Breast epithelium (tissue), 4 donors: ENCODE measurements around the gene ISOC1. TPM values are rescaled to one million over a fixed set of nuclear protein-coding genes. Genes with fewer than 3 reads are reported as not detected.

Experiments used
- DNase-seq, 2 donors: peaks; one replicate each; pipeline ENCODE4 v3.0.0-alpha.2; 2019; ENCODE audit warnings: low spot score in 2 of 2
- H3K27ac ChIP-seq, 2 donors: fragments of 200-600 bp; sonication (generic) in 1 of 2; one replicate each; pipeline ENCODE4 v1.5.1; 2016 to 2019; ENCODE audit warnings: mild to moderate bottlenecking in 1 of 2
- H3K27me3 ChIP-seq, 2 donors: fragments of 200-600 bp; sonication (generic) in 1 of 2; one replicate each; pipeline versions ENCODE4 v1.5.1 to v1.6.0; 2017 to 2019; ENCODE audit warnings: control low read depth in 1 of 2, mild to moderate bottlenecking in 1 of 2
- H3K36me3 ChIP-seq: fragments of 200-600 bp; one replicate; pipeline ENCODE4 v1.5.1; 2019
- H3K4me1 ChIP-seq, 2 donors: fragments of 200-600 bp; sonication (generic); one replicate each; pipeline ENCODE4 v1.5.1; 2016 to 2019; ENCODE audit warnings: control low read depth in 1 of 2
- H3K4me3 ChIP-seq, 3 donors: fragments of 200-600 bp; sonication (generic); 1 replicate in 2 of 3; 2 replicates in 1 of 3; pipeline ENCODE4 v1.5.1; 2016 to 2019; ENCODE audit warnings: mild to moderate bottlenecking in 3 of 3, moderate library complexity in 2 of 3
- H3K9me3 ChIP-seq, 2 donors: fragments of 200-600 bp; sonication (generic) in 1 of 2; one replicate each; pipeline ENCODE4 v1.5.1; 2016 to 2019; ENCODE audit warnings: control low read depth in 1 of 2
- CTCF ChIP-seq, 3 donors: fragments of 450-650 bp; IDR thresholded peaks; one replicate each; pipeline ENCODE4 v1.5.1; 2016 to 2017; ENCODE audit warnings: antibody characterized with exemption in 3 of 3, mild to moderate bottlenecking in 3 of 3, moderate library complexity in 3 of 3
- POLR2A ChIP-seq: fragments of 450-650 bp; IDR thresholded peaks from one replicate; pipeline ENCODE4 v1.6.1; 2016; ENCODE audit warnings: antibody characterized with exemption, mild to moderate bottlenecking, moderate library complexity
- POLR2AphosphoS5 ChIP-seq, 3 donors: sonication (generic); formaldehyde crosslinking; IDR thresholded peaks; one replicate each; pipeline ENCODE4 v1.6.1; 2017; ENCODE audit warnings: antibody characterized with exemption in 3 of 3
- intact Hi-C: fragments of 100-400 bp; cut with DNase I; formaldehyde crosslinking; loops from one replicate; pipeline ENCODE4 v1.15.1; 2023; ENCODE audit warnings: low total_unique reads
- total RNA-seq, 3 donors: library from RNA; depleted of rRNA; stranded (reverse); fragments of >200 nt; gene quantifications; one replicate each; pipeline ENCODE4 v1.1.0, GENCODE V29; 2016

ISOC1 gene
- total RNA-seq, 3 donors from 2014 or later, result 20.6 to 41.6 (median 23.9) TPM

- TF ChIP-seq POLR2A, result no peak
- no peak for TF ChIP-seq CTCF (IDR thresholded peaks at IDR 0.05)
- TF ChIP-seq POLR2AphosphoS5 (IDR thresholded peaks at IDR 0.05), result no peak
- Histone ChIP-seq H3K4me1 (no peaks in the 10 kb centered on the region), H3K27ac (no peak overlapping the region), H3K9me3 (no peaks in the 10 kb centered on the region), H3K27me3 (no peaks in the 10 kb centered on the region), H3K36me3 (no peaks in the 10 kb centered on the region), H3K4me3 (no peak overlapping the region)
- intact Hi-C loops, result no loop called here
- no peak for DNase-seq
These were observed 16.3 kb upstream of the ISOC1 start for GRCh38 chr5:129078247-129078646.

- no peak for DNase-seq
- Histone ChIP-seq H3K27ac (no peak overlapping the region), H3K27me3 (no peaks in the 10 kb centered on the region), H3K4me3 (no peak overlapping the region), H3K9me3 (no peaks in the 10 kb centered on the region), H3K36me3 (no peaks in the 10 kb centered on the region), H3K4me1 (no peaks in the 10 kb centered on the region)
- intact Hi-C loops, result no loop called here
- TF ChIP-seq CTCF (IDR thresholded peaks at IDR 0.05) (no peak), POLR2A (no peak), POLR2AphosphoS5 (IDR thresholded peaks at IDR 0.05) (no peak)
These were observed 15.9 kb upstream of the ISOC1 start for GRCh38 chr5:129078660-129079059.

GRCh38 chr5:129079496-129079895 lies 15.1 kb upstream of the ISOC1 start:
- no peak overlapping the region for H3K4me3 ChIP-seq
- H3K9me3 ChIP-seq, result no peaks in the 10 kb centered on the region
- no peak for DNase-seq
- no peaks in the 10 kb centered on the region for H3K36me3 ChIP-seq
- no peak overlapping the region for H3K27ac ChIP-seq
- no peaks in the 10 kb centered on the region for H3K4me1 ChIP-seq
- intact Hi-C loops, result no loop called here
- no peaks in the 10 kb centered on the region for H3K27me3 ChIP-seq
- TF ChIP-seq CTCF (IDR thresholded peaks at IDR 0.05), result no peak
- no peak for TF ChIP-seq POLR2A
- TF ChIP-seq POLR2AphosphoS5 (IDR thresholded peaks at IDR 0.05), result no peak

- TF ChIP-seq POLR2A, result no peak
- no peak for TF ChIP-seq CTCF (IDR thresholded peaks at IDR 0.05)
- no peak for TF ChIP-seq POLR2AphosphoS5 (IDR thresholded peaks at IDR 0.05)
- intact Hi-C loops, result no loop called here
- no peak overlapping the region for H3K27ac ChIP-seq
- no peaks in the 10 kb centered on the region for H3K9me3 ChIP-seq
- DNase-seq, result no peak
- no peak overlapping the region for H3K4me3 ChIP-seq
- H3K27me3 ChIP-seq, result no peaks in the 10 kb centered on the region
- no peaks in the 10 kb centered on the region for H3K36me3 ChIP-seq
- no peaks in the 10 kb centered on the region for H3K4me1 ChIP-seq
These were observed 13.8 kb upstream of the ISOC1 start for GRCh38 chr5:129080766-129081165.

GRCh38 chr5:129082225-129083136 lies 12.1 kb upstream of the ISOC1 start:
- TF ChIP-seq POLR2A (no peak), POLR2AphosphoS5 (IDR thresholded peaks at IDR 0.05) (no peak), CTCF (IDR thresholded peaks at IDR 0.05) (no peak)
- H3K4me1 ChIP-seq, result no peaks in the 10 kb centered on the region
- no peaks in the 10 kb centered on the region for H3K27me3 ChIP-seq
- H3K27ac ChIP-seq, result no peak overlapping the region
- H3K9me3 ChIP-seq, result no peaks in the 10 kb centered on the region
- H3K4me3 ChIP-seq, result no peak overlapping the region
- no peak for DNase-seq
- intact Hi-C loops, result no loop called here
- H3K36me3 ChIP-seq, result no peaks in the 10 kb centered on the region
